Panc1 (cell line): ENCODE data around the gene SGK1. TPM values are rescaled to one million over a fixed set of nuclear protein-coding genes. Genes with fewer than 3 reads are reported as not detected.

Experiments used
- ATAC-seq: fragments of 200-7000 bp; cut with Tn5 transposase; 2 replicates; pipeline ENCODE4 v1.9.1; 2020; ENCODE audit warnings: mild to moderate bottlenecking, moderate library complexity
- BruUV-seq: library from RNA; stranded (reverse); fragments of 400-500 nt; replicated peaks from 2 replicates; lab custom pipeline; 2021; lab: Mats Ljungman, UMichigan
- CTCF ChIA-PET: fragments of 300-600 bp; sonication (Branson Sonifier 250); formaldehyde crosslinking; loops from one replicate; lab custom pipeline; 2022; ENCODE audit warnings: antibody characterized with exemption; lab: Charles Lee
- POLR2A ChIA-PET: fragments of 300-600 bp; sonication (Branson Sonifier 250); formaldehyde crosslinking; loops from one replicate; lab custom pipeline; 2022; ENCODE audit warnings: antibody characterized with exemption; lab: Charles Lee
- DNase-seq: peaks from one replicate; pipeline ENCODE4 v3.0.0-alpha.2; 2010; ENCODE audit warnings: low read depth, low spot score
- H3K27ac ChIP-seq: 2 replicates; pipeline ENCODE4 v1.5.1; 2011; ENCODE audit warnings: mild to moderate bottlenecking, low read length, inconsistent platforms
- H3K27me3 ChIP-seq: fragments of 200-500 bp; sonication (Bioruptor generic); 2 replicates; pipeline ENCODE4 v1.6.0; 2014; ENCODE audit warnings: low read length, inconsistent platforms; ENCODE audit not compliant: control insufficient read depth, insufficient read depth
- H3K36me3 ChIP-seq: fragments of 200-500 bp; sonication (Bioruptor generic); 2 replicates; pipeline ENCODE4 v1.5.1; 2014; ENCODE audit warnings: inconsistent platforms, mild to moderate bottlenecking, low read length, moderate library complexity; ENCODE audit not compliant: control insufficient read depth, insufficient read depth
- H3K4me1 ChIP-seq: 2 replicates; pipeline ENCODE4 v1.5.1; 2011; ENCODE audit warnings: inconsistent platforms, mild to moderate bottlenecking, low read length, moderate library complexity; ENCODE audit not compliant: control insufficient read depth, insufficient read depth
- H3K4me3 ChIP-seq, 2 experiments: 2 replicates each; pipeline ENCODE4 v1.5.1; 2011 to 2012; ENCODE audit warnings: low read depth in 2 of 2, low read length in 2 of 2, mild to moderate bottlenecking in 2 of 2, inconsistent platforms in 1 of 2, moderate library complexity in 1 of 2
- H3K9me3 ChIP-seq: fragments of 200-500 bp; sonication (Bioruptor generic); 2 replicates; pipeline ENCODE4 v1.5.1; 2014; ENCODE audit warnings: low read depth, mild to moderate bottlenecking, inconsistent platforms, low read length, moderate library complexity; ENCODE audit not compliant: control insufficient read depth, insufficient read depth
- POLR2AphosphoS5 ChIP-seq: IDR thresholded peaks from 2 replicates; pipeline ENCODE4 v1.6.1; 2012; ENCODE audit warnings: mild to moderate bottlenecking, low read depth, low read length, moderate library complexity
- REST ChIP-seq, 2 experiments: IDR thresholded peaks; 2 replicates each; pipeline ENCODE4 v1.6.1; 2011 to 2012; ENCODE audit warnings: low read depth in 2 of 2, control low read depth in 1 of 2, low read length in 1 of 2, mild to moderate bottlenecking in 1 of 2, moderate library complexity in 1 of 2; ENCODE audit not compliant: insufficient read depth in 1 of 2
- SIN3A ChIP-seq: IDR thresholded peaks from 2 replicates; pipeline ENCODE4 v1.6.1; 2012; ENCODE audit warnings: low read depth, mild to moderate bottlenecking, low read length, moderate library complexity, borderline replicate concordance; ENCODE audit not compliant: insufficient read depth
- TCF7L2 ChIP-seq: IDR thresholded peaks from 2 replicates; pipeline ENCODE4 v1.6.1; 2011; ENCODE audit warnings: mild to moderate bottlenecking, low read depth, low read length, inconsistent platforms
- in situ Hi-C: cut with HindIII; loops from 2 replicates; pipeline ENCODE4 v1.10.0; 2016; ENCODE audit warnings: low sequenced_read_pairs, low pct_unique_long_range_greater_than_20kb
- intact Hi-C: fragments of 100-400 bp; cut with micrococcal nuclease; formaldehyde crosslinking; loops from one replicate; pipeline ENCODE4 v1.10.0; 2022; ENCODE audit not compliant: unreplicated experiment
- total RNA-seq: library from RNA; stranded (reverse); gene quantifications from one replicate; pipeline ENCODE4 v1.2.1, GENCODE V29; 2021; ENCODE audit not compliant: unreplicated experiment
- TF ChIP-seq, protein P1 (sequence below): fragments of 450-650 bp; IDR thresholded peaks from 2 replicates; pipeline ENCODE4 v1.5.1; 2017; ENCODE audit warnings: mild to moderate bottlenecking

Gene SGK1
- total RNA-seq, 1 experiment from 2014 or later = 7.5 TPM

DNA sequence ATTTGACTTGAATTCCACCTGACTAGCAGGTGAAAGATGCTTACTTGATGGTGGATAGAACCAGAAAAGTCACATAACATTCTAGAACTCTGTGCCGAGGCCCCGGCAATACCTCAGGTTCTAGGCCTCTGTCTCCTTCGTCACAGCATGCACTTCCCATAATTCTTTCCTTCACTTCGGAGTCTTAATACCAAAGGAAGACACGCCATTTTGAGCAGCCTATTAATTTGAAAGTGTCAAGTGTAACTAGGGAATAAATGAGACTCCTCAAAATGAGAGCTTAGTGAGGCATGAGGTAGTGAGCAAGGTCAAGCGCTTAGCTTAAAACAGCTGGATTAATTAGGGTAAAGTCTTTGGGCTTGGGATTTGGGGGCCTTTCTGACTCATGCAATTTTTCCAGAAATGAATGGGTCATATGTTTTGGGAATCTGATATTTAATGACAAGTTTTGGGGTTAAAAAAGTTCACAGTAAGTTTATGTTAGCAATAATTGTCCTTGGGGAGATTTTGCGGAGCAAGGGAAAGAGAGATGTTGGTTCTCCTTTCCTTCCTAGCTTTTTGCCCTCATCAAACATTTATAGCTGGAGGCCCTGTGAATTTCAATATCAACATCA is 29.1 kb upstream of the SGK1 start:
- CTCF ChIA-PET = no interaction called here
- Histone ChIP-seq H3K4me3 (no peak overlapping the region), H3K36me3 (no peaks in the 10 kb centered on the region), H3K27me3 (no peaks in the 10 kb centered on the region), H3K27ac (no peak overlapping the region), H3K9me3 (no peaks in the 10 kb centered on the region), H3K4me1 (no peaks in the 10 kb centered on the region)
- TF ChIP-seq TCF7L2 = no peak
- TF ChIP-seq, protein P1, sequence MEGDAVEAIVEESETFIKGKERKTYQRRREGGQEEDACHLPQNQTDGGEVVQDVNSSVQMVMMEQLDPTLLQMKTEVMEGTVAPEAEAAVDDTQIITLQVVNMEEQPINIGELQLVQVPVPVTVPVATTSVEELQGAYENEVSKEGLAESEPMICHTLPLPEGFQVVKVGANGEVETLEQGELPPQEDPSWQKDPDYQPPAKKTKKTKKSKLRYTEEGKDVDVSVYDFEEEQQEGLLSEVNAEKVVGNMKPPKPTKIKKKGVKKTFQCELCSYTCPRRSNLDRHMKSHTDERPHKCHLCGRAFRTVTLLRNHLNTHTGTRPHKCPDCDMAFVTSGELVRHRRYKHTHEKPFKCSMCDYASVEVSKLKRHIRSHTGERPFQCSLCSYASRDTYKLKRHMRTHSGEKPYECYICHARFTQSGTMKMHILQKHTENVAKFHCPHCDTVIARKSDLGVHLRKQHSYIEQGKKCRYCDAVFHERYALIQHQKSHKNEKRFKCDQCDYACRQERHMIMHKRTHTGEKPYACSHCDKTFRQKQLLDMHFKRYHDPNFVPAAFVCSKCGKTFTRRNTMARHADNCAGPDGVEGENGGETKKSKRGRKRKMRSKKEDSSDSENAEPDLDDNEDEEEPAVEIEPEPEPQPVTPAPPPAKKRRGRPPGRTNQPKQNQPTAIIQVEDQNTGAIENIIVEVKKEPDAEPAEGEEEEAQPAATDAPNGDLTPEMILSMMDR = no peak
- TF ChIP-seq REST (IDR thresholded peaks at IDR 0.05; ENCODE audit: insufficient read depth in 1 of 2, low read depth in 2 of 2, low read length in 1 of 2) = no peak
- TF ChIP-seq POLR2AphosphoS5 = no peak
- TF ChIP-seq SIN3A = no peak
- intact Hi-C loops (no loop called here), in situ Hi-C loops (no loop called here)
- DNase-seq (no peak), ATAC-seq (no peak)
- no TSS peak for BruUV-seq
- POLR2A ChIA-PET = no interaction called here

- H3K27ac ChIP-seq = no peak overlapping the region
- CTCF ChIA-PET = no interaction called here
- ATAC-seq (no peak), DNase-seq (no peak)
- no peaks in the 10 kb centered on the region for H3K36me3 ChIP-seq
- intact Hi-C loops (no loop called here), in situ Hi-C loops (no loop called here)
- H3K27me3 ChIP-seq = no peaks in the 10 kb centered on the region
- POLR2A ChIA-PET = no interaction called here
- H3K9me3 ChIP-seq = no peaks in the 10 kb centered on the region
- TF ChIP-seq TCF7L2 (no peak), POLR2AphosphoS5 (no peak), REST (IDR thresholded peaks at IDR 0.05; ENCODE audit: insufficient read depth in 1 of 2, low read depth in 2 of 2, low read length in 1 of 2) (no peak), SIN3A (no peak)
- TF ChIP-seq, protein P1 = no peak
- no peaks in the 10 kb centered on the region for H3K4me1 ChIP-seq
- BruUV-seq = no TSS peak
- no peak overlapping the region for H3K4me3 ChIP-seq
These were observed 27.9 kb upstream of the SGK1 start for GRCh38 chr6:134345789-134346188.
